HUES64 (cell line): ENCODE data around the gene ANK3.

ENCODE experiments used
- H3K27ac ChIP-seq: 2 replicates; pipeline ENCODE4 v1.7.0; 2013; ENCODE audit warnings: low read depth, low read length, inconsistent platforms
- H3K27me3 ChIP-seq: 2 replicates; pipeline ENCODE4 v1.6.1; 2013; ENCODE audit warnings: mild to moderate bottlenecking, low read length; ENCODE audit not compliant: insufficient read depth
- H3K36me3 ChIP-seq: 2 replicates; pipeline ENCODE4 v1.6.1; 2013; ENCODE audit warnings: mild to moderate bottlenecking, low read length; ENCODE audit not compliant: insufficient read depth
- H3K4me1 ChIP-seq: 2 replicates; pipeline ENCODE4 v1.6.1; 2013; ENCODE audit warnings: mild to moderate bottlenecking, low read length, moderate library complexity; ENCODE audit not compliant: insufficient read depth
- H3K4me3 ChIP-seq: 2 replicates; pipeline ENCODE4 v1.5.1; 2013; ENCODE audit warnings: mild to moderate bottlenecking, low read length, moderate library complexity
- H3K9ac ChIP-seq: 2 replicates; pipeline ENCODE4 v1.6.1; 2013; ENCODE audit warnings: mild to moderate bottlenecking, low read depth, low read length
- H3K9me3 ChIP-seq: 2 replicates; pipeline ENCODE4 v1.6.1; 2013; ENCODE audit warnings: low read depth, low read length; ENCODE audit not compliant: insufficient read depth
- WGBS: fragments of 150-250, 120-280 bp; methylation state at CpG from one replicate; pipeline ENCODE4 v1.1.7; 2013; ENCODE audit warnings: missing lambda C conversion rate; 5-methylcytosine and 5-hydroxymethylcytosine counted together

ANK3 gene

GRCh38 chr10:60320666-60321065 lies 69.0 kb downstream of the ANK3 start:
- H3K4me3 ChIP-seq: no peak overlapping the region
- no peaks in the 10 kb centered on the region for H3K9me3 ChIP-seq
- H3K27ac ChIP-seq: no peak overlapping the region
- no peaks in the 10 kb centered on the region for H3K36me3 ChIP-seq
- H3K27me3 ChIP-seq: no peaks in the 10 kb centered on the region
- WGBS: no CpG with 5 or more reads among the region's 1 CpG
- H3K9ac ChIP-seq: no peak overlapping the region
- H3K4me1 ChIP-seq: no peaks in the 10 kb centered on the region; the same call in 1 of the 2 replicates

- no peaks in the 10 kb centered on the region for H3K9me3 ChIP-seq
- no peak overlapping the region for H3K9ac ChIP-seq
- H3K36me3 ChIP-seq: no peaks in the 10 kb centered on the region
- H3K4me1 ChIP-seq: peaks cover 6% of the 10 kb centered on the region; the same call in 1 of the 2 replicates
- 94% methylated on average over 1 of the region's 1 CpG for WGBS
- H3K4me3 ChIP-seq: no peak overlapping the region
- H3K27me3 ChIP-seq: no peaks in the 10 kb centered on the region
- H3K27ac ChIP-seq: no peak overlapping the region
These were observed 73.6 kb downstream of the ANK3 start for GRCh38 chr10:60316029-60316428.

GRCh38 chr10:60315311-60315710 lies 74.4 kb downstream of the ANK3 start:
- H3K27me3 ChIP-seq: no peaks in the 10 kb centered on the region
- H3K27ac ChIP-seq: no peak overlapping the region
- no peaks in the 10 kb centered on the region for H3K9me3 ChIP-seq
- H3K4me1 ChIP-seq: peaks cover 6% of the 10 kb centered on the region; the same call in 1 of the 2 replicates
- no peaks in the 10 kb centered on the region for H3K36me3 ChIP-seq
- no CpG with 5 or more reads among the region's 2 CpGs for WGBS
- no peak overlapping the region for H3K4me3 ChIP-seq
- H3K9ac ChIP-seq: no peak overlapping the region

- Histone ChIP-seq H3K4me1 (peaks cover 6% of the 10 kb centered on the region; the same call in 1 of the 2 replicates), H3K9ac (no peak overlapping the region), H3K27me3 (no peaks in the 10 kb centered on the region), H3K9me3 (no peaks in the 10 kb centered on the region), H3K36me3 (no peaks in the 10 kb centered on the region), H3K4me3 (no peak overlapping the region), H3K27ac (no peak overlapping the region)
- 98% methylated on average over 5 of the region's 5 CpGs for WGBS
These were observed 75.4 kb downstream of the ANK3 start for GRCh38 chr10:60314069-60314940.

- H3K27ac ChIP-seq: no peak overlapping the region
- H3K9ac ChIP-seq: no peak overlapping the region
- H3K4me3 ChIP-seq: no peak overlapping the region
- H3K9me3 ChIP-seq: no peaks in the 10 kb centered on the region
- no peaks in the 10 kb centered on the region for H3K36me3 ChIP-seq
- WGBS: 90% methylated on average over 1 of the region's 1 CpG
- H3K4me1 ChIP-seq: peaks cover 6% of the 10 kb centered on the region; the same call in 1 of the 2 replicates
- no peaks in the 10 kb centered on the region for H3K27me3 ChIP-seq
These were observed 76.1 kb downstream of the ANK3 start for GRCh38 chr10:60313589-60313952.

- Histone ChIP-seq H3K9me3 (no peaks in the 10 kb centered on the region), H3K4me3 (no peak overlapping the region), H3K36me3 (no peaks in the 10 kb centered on the region), H3K9ac (no peak overlapping the region), H3K27ac (no peak overlapping the region), H3K4me1 (peaks cover 6% of the 10 kb centered on the region; the same call in 1 of the 2 replicates), H3K27me3 (no peaks in the 10 kb centered on the region)
- 94% methylated on average over 6 of the region's 6 CpGs for WGBS
These were observed 76.7 kb downstream of the ANK3 start for GRCh38 chr10:60312818-60313588.

- WGBS: 89% methylated on average over 1 of the region's 1 CpG
- no peaks in the 10 kb centered on the region for H3K9me3 ChIP-seq
- H3K27me3 ChIP-seq: no peaks in the 10 kb centered on the region
- no peak overlapping the region for H3K27ac ChIP-seq
- H3K4me3 ChIP-seq: no peak overlapping the region
- H3K36me3 ChIP-seq: no peaks in the 10 kb centered on the region
- peaks cover 6% of the 10 kb centered on the region; the same call in 1 of the 2 replicates for H3K4me1 ChIP-seq
- no peak overlapping the region for H3K9ac ChIP-seq
These were observed 77.9 kb downstream of the ANK3 start for GRCh38 chr10:60311821-60312220.

GRCh38 chr10:60310740-60311139 lies 78.9 kb downstream of the ANK3 start:
- Histone ChIP-seq H3K27me3 (no peaks in the 10 kb centered on the region), H3K4me3 (no peak overlapping the region), H3K4me1 (0 out of 2 replicates have a peak, but pooled peaks cover 6% of the 10 kb centered on the region), H3K9ac (no peak overlapping the region), H3K36me3 (no peaks in the 10 kb centered on the region), H3K27ac (no peak overlapping the region), H3K9me3 (no peaks in the 10 kb centered on the region)
- 4% methylated on average over 2 of the region's 2 CpGs for WGBS

- H3K4me1 ChIP-seq: 0 out of 2 replicates have a peak, but pooled peaks cover 6% of the 10 kb centered on the region
- WGBS: 100% methylated on average over 1 of the region's 2 CpGs
- H3K4me3 ChIP-seq: no peak overlapping the region
- H3K9me3 ChIP-seq: no peaks in the 10 kb centered on the region
- no peak overlapping the region for H3K9ac ChIP-seq
- H3K27ac ChIP-seq: no peak overlapping the region
- H3K27me3 ChIP-seq: no peaks in the 10 kb centered on the region
- H3K36me3 ChIP-seq: no peaks in the 10 kb centered on the region
These were observed 79.8 kb downstream of the ANK3 start for GRCh38 chr10:60309891-60310290.

- Histone ChIP-seq H3K27me3 (no peaks in the 10 kb centered on the region), H3K27ac (no peak overlapping the region), H3K9ac (no peak overlapping the region), H3K4me1 (0 out of 2 replicates have a peak, but pooled peaks cover 4% of the 10 kb centered on the region), H3K9me3 (no peaks in the 10 kb centered on the region), H3K4me3 (no peak overlapping the region), H3K36me3 (no peaks in the 10 kb centered on the region)
These were observed 80.3 kb downstream of the ANK3 start for GRCh38 chr10:60309371-60309770.

- H3K4me1 ChIP-seq: peaks cover 5% of the 10 kb centered on the region
- no peaks in the 10 kb centered on the region for H3K9me3 ChIP-seq
- H3K36me3 ChIP-seq: no peaks in the 10 kb centered on the region
- no peak overlapping the region for H3K9ac ChIP-seq
- H3K27me3 ChIP-seq: no peaks in the 10 kb centered on the region
- 89% methylated on average over 5 of the region's 5 CpGs for WGBS
- H3K4me3 ChIP-seq: no peak overlapping the region
- H3K27ac ChIP-seq: no peak overlapping the region
These were observed 84.2 kb downstream of the ANK3 start for GRCh38 chr10:60305380-60305892.
